ENCODE data around the gene P2RY2.

The P2RY2 gene

GRCh38 chr11:73217810-73218105, 323 bp upstream of the P2RY2 start:
- no peak for ATAC-seq
- TF ChIP-seq PATZ1 (CRISPR knock-in tag; IDR thresholded peaks at IDR 0.05; ENCODE audit: borderline replicate concordance) (no peak), TCF4 (CRISPR knock-in tag; IDR thresholded peaks at IDR 0.05; ENCODE audit: borderline replicate concordance) (no peak), PPARA (CRISPR knock-in tag; IDR thresholded peaks at IDR 0.05; ENCODE audit: borderline replicate concordance) (no peak), GLIS3 (CRISPR knock-in tag; IDR thresholded peaks at IDR 0.05) (no peak), CREB5 (CRISPR knock-in tag; IDR thresholded peaks at IDR 0.05; ENCODE audit: low read depth) (no peak), ISL1 (CRISPR knock-in tag; IDR thresholded peaks at IDR 0.05) (no peak), ARNTL (CRISPR knock-in tag; IDR thresholded peaks at IDR 0.05; ENCODE audit: borderline replicate concordance, low read depth) (no peak), TSHZ2 (CRISPR knock-in tag; IDR thresholded peaks at IDR 0.05) (no peak), BACH2 (CRISPR knock-in tag; IDR thresholded peaks at IDR 0.05; ENCODE audit: borderline replicate concordance) (no peak), OSR1 (CRISPR knock-in tag; IDR thresholded peaks at IDR 0.05) (no peak), SNAI2 (CRISPR knock-in tag; IDR thresholded peaks at IDR 0.05) (no peak), ZFP30 (CRISPR knock-in tag; IDR thresholded peaks at IDR 0.05) (no peak), ZC3H10 (CRISPR knock-in tag; IDR thresholded peaks at IDR 0.05) (no peak), ZFP3 (CRISPR knock-in tag; IDR thresholded peaks at IDR 0.05) (no peak)

- no peak for ATAC-seq
- TF ChIP-seq ZNF70 (CRISPR knock-in tag; IDR thresholded peaks at IDR 0.05) (no peak), TOX (CRISPR knock-in tag; IDR thresholded peaks at IDR 0.05; ENCODE audit: borderline replicate concordance) (no peak), ARNTL (CRISPR knock-in tag; IDR thresholded peaks at IDR 0.05; ENCODE audit: borderline replicate concordance, low read depth) (no peak), TCF4 (CRISPR knock-in tag; IDR thresholded peaks at IDR 0.05; ENCODE audit: borderline replicate concordance) (no peak), CSDC2 (CRISPR knock-in tag; IDR thresholded peaks at IDR 0.05) (no peak), TSHZ2 (CRISPR knock-in tag; IDR thresholded peaks at IDR 0.05) (no peak), ESRRG (CRISPR knock-in tag; IDR thresholded peaks at IDR 0.05) (no peak), ZFP3 (CRISPR knock-in tag; IDR thresholded peaks at IDR 0.05) (no peak)
Observed at GRCh38 chr11:73218830-73219215, 742 bp downstream of the P2RY2 start.

- TF ChIP-seq CSDC2 (CRISPR knock-in tag; IDR thresholded peaks at IDR 0.05) = no peak
- no peak for TF ChIP-seq PATZ1 (CRISPR knock-in tag; IDR thresholded peaks at IDR 0.05; ENCODE audit: borderline replicate concordance)
- TF ChIP-seq RARB (CRISPR knock-in tag; IDR thresholded peaks at IDR 0.05) = no peak
- no peak for TF ChIP-seq ZFP3 (CRISPR knock-in tag; IDR thresholded peaks at IDR 0.05)
- no peak for TF ChIP-seq TSHZ2 (CRISPR knock-in tag; IDR thresholded peaks at IDR 0.05)
- TF ChIP-seq OSR1 (CRISPR knock-in tag; IDR thresholded peaks at IDR 0.05) = no peak
- TF ChIP-seq CSRNP3 (CRISPR knock-in tag; IDR thresholded peaks at IDR 0.05) = no peak
- TF ChIP-seq ZNF70 (CRISPR knock-in tag; IDR thresholded peaks at IDR 0.05) = no peak
- no peak for TF ChIP-seq ARNTL (CRISPR knock-in tag; IDR thresholded peaks at IDR 0.05; ENCODE audit: borderline replicate concordance, low read depth)
- no peak for TF ChIP-seq ISL1 (CRISPR knock-in tag; IDR thresholded peaks at IDR 0.05)
- no peak for ATAC-seq
Observed at GRCh38 chr11:73219396-73220285, 1.6 kb downstream of the P2RY2 start.
